GM12878 (cell line): ENCODE data around the gene PTPRN2. TPM values are rescaled to one million over a fixed set of nuclear protein-coding genes. Genes with fewer than 3 reads are reported as not detected.

Source experiments
- ATAC-seq: fragments of 200-7000 bp; cut with Tn5 transposase; 3 replicates; pipeline ENCODE4 v1.9.1; 2020; ENCODE audit warnings: mild to moderate bottlenecking, moderate library complexity
- BruUV-seq: library from RNA; stranded (reverse); fragments of 400-500 nt; replicated peaks from 2 replicates; lab custom pipeline; 2021; lab: Mats Ljungman, UMichigan
- CTCF ChIA-PET: fragments of 300-600 bp; sonication (Branson Sonifier 250); formaldehyde crosslinking; extraction: SDS; loops from one replicate; lab custom pipeline; 2021; ENCODE audit warnings: inconsistent platforms; lab: Yijun Ruan, JAX
- POLR2A ChIA-PET: fragments of 350-600 bp; formaldehyde crosslinking; extraction: SDS; loops from one replicate; lab custom pipeline; 2021; ENCODE audit warnings: inconsistent platforms; lab: Charles Lee
- RAD21 ChIA-PET: fragments of 300-600 bp; sonication (Branson Sonifier 250); formaldehyde crosslinking; loops from one replicate; lab custom pipeline; 2023; ENCODE audit warnings: antibody characterized with exemption; ENCODE audit not compliant: unreplicated experiment; lab: Charles Lee
- SMC1A ChIA-PET: fragments of 300-600 bp; sonication (Branson Sonifier 250); formaldehyde crosslinking; loops from one replicate; lab custom pipeline; 2023; ENCODE audit not compliant: unreplicated experiment, uncharacterized antibody; lab: Charles Lee
- DNase-seq: peaks from one replicate; pipeline ENCODE4 v3.0.0-alpha.2; 2011; ENCODE audit warnings: low read depth, low spot score
- FAIRE-seq: peaks from 3 replicates; lab custom pipeline; 2011; peaks lifted over from hg19 to GRCh38; lab: Jason Lieb, UNC
- H2AFZ ChIP-seq: 2 replicates; pipeline ENCODE4 v1.6.0; 2011; ENCODE audit warnings: low read depth, low read length, control low read depth; ENCODE audit not compliant: control insufficient read depth
- H3K27ac ChIP-seq: 2 replicates; pipeline ENCODE4 v1.5.1; 2011; ENCODE audit warnings: control low read depth; ENCODE audit not compliant: control insufficient read depth, insufficient read depth
- H3K27me3 ChIP-seq, 2 experiments: replicated peaks in 1 of 2; 2 replicates each; pipeline versions ENCODE4 v1.6.0 to v1.6.1; 2011; ENCODE audit warnings: low read length in 1 of 2; ENCODE audit not compliant: control insufficient read depth in 2 of 2, insufficient read depth in 2 of 2
- H3K36me3 ChIP-seq, 2 experiments: 2 replicates each; pipeline ENCODE4 v1.5.1; 2011; ENCODE audit warnings: low read length in 1 of 2; ENCODE audit not compliant: control insufficient read depth in 2 of 2, insufficient read depth in 2 of 2
- H3K4me1 ChIP-seq: 2 replicates; pipeline ENCODE4 v1.6.1; 2011; ENCODE audit warnings: mild to moderate bottlenecking, low read length, moderate library complexity, mixed read lengths; ENCODE audit not compliant: control insufficient read depth, insufficient read depth
- H3K4me2 ChIP-seq: 2 replicates; pipeline ENCODE4 v1.6.0; 2011; ENCODE audit warnings: control low read depth; ENCODE audit not compliant: control insufficient read depth, insufficient read depth
- H3K4me3 ChIP-seq: fragments of 200-600 bp; sonication (generic); 2 replicates; pipeline ENCODE4 v1.5.1; 2016
- H3K79me2 ChIP-seq: 2 replicates; pipeline ENCODE4 v1.6.0; 2011; ENCODE audit warnings: low read length; ENCODE audit not compliant: control insufficient read depth, insufficient read depth
- H3K9ac ChIP-seq: 2 replicates; pipeline ENCODE4 v1.8.0; 2011; ENCODE audit warnings: low read length, control low read depth, mixed read lengths; ENCODE audit not compliant: control insufficient read depth, insufficient read depth
- H3K9me3 ChIP-seq: replicated peaks from 3 replicates; pipeline ENCODE4 v1.5.1; 2011; ENCODE audit warnings: mild to moderate bottlenecking, low read length; ENCODE audit not compliant: control insufficient read depth, insufficient read depth
- H4K20me1 ChIP-seq: 2 replicates; pipeline ENCODE4 v1.6.0; 2011; ENCODE audit not compliant: control insufficient read depth, insufficient read depth
- BMI1 ChIP-seq: fragments of 450-650 bp; IDR thresholded peaks from 2 replicates; pipeline ENCODE4 v1.6.1; 2016; ENCODE audit warnings: mild to moderate bottlenecking, moderate library complexity, borderline replicate concordance
- CBX3 ChIP-seq: fragments of 200-600 bp; sonication (generic); IDR thresholded peaks from 2 replicates; pipeline ENCODE4 v1.6.1; 2016; ENCODE audit warnings: low read depth, borderline replicate concordance
- LARP7 ChIP-seq: fragments of 450-650 bp; IDR thresholded peaks from 2 replicates; pipeline ENCODE4 v1.6.1; 2017; ENCODE audit warnings: mild to moderate bottlenecking
- MXI1 ChIP-seq: fragments of 150-350 bp; IDR thresholded peaks from 2 replicates; pipeline ENCODE4 v1.6.1; 2011; ENCODE audit warnings: low read depth, mild to moderate bottlenecking, inconsistent platforms, low read length, improper control_type of control experiment
- NR2C1 ChIP-seq: fragments of 450-650 bp; IDR thresholded peaks from 2 replicates; pipeline ENCODE4 v1.6.1; 2017; ENCODE audit warnings: antibody characterized with exemption, mild to moderate bottlenecking, moderate library complexity
- PML ChIP-seq: IDR thresholded peaks from 2 replicates; pipeline ENCODE4 v1.6.1; 2012; ENCODE audit warnings: low read length, inconsistent platforms
- POU2F2 ChIP-seq: IDR thresholded peaks from 3 replicates; pipeline ENCODE4 v1.6.1; 2011; ENCODE audit warnings: low read depth, mild to moderate bottlenecking, low read length, borderline replicate concordance
- RB1 ChIP-seq: fragments of 450-650 bp; formaldehyde crosslinking; IDR thresholded peaks from 2 replicates; pipeline ENCODE4 v1.6.1; 2017; ENCODE audit warnings: mild to moderate bottlenecking, borderline replicate concordance
- RELA ChIP-seq: fragments of 450-650 bp; IDR thresholded peaks from 2 replicates; pipeline ENCODE4 v1.8.0; 2014; ENCODE audit warnings: borderline replicate concordance; ENCODE audit not compliant: partially characterized antibody
- SIN3A ChIP-seq: IDR thresholded peaks from 2 replicates; pipeline ENCODE4 v1.6.1; 2012; ENCODE audit warnings: low read depth, low read length, improper control_type of control experiment
- SUZ12 ChIP-seq: fragments of 200-600 bp; sonication (generic); IDR thresholded peaks from one replicate; pipeline ENCODE4 v1.6.1; 2018; ENCODE audit warnings: antibody characterized with exemption, mild to moderate bottlenecking; ENCODE audit not compliant: unreplicated experiment
- YY1 ChIP-seq: IDR thresholded peaks from 2 replicates; pipeline ENCODE4 v1.6.1; 2011; ENCODE audit warnings: low read depth, mild to moderate bottlenecking, low read length
- ZNF217 ChIP-seq: fragments of 450-650 bp; IDR thresholded peaks from 2 replicates; pipeline ENCODE4 v1.6.1; 2017; ENCODE audit warnings: antibody characterized with exemption, mild to moderate bottlenecking
- WGBS: methylation state at CpG from one replicate; pipeline ENCODE4 v1.1.6; 2016; ENCODE audit warnings: low lambda C conversion rate; ENCODE audit not compliant: insufficient replicate concordance, insufficient coverage; ENCODE audit errors: missing lambda C conversion rate; 5-methylcytosine and 5-hydroxymethylcytosine counted together
- in situ Hi-C: fragments of 300-500 bp; cut with MboI; formaldehyde crosslinking; loops from 9 replicates; pipeline ENCODE4 v1.14.3; 2018; ENCODE audit warnings: mixed read lengths
- intact Hi-C: fragments of 100-400 bp; cut with micrococcal nuclease; formaldehyde crosslinking; loops from one replicate; pipeline ENCODE4 v1.14.2; 2022; ENCODE audit not compliant: unreplicated experiment
- polyA plus RNA-seq, 11 experiments: library from polyadenylated mRNA; depleted of rRNA in 4 of 11; unstranded in 6 of 11; stranded (reverse) in 5 of 11; fragments of >200 nt; fragmentation: Nextera tagmentation in 4 of 11; fragmentation: Illumina TruSeq in 1 of 11; extraction: Ambion mirVana in 4 of 11; extraction: Trizol in 1 of 11; gene quantifications; 1 replicate in 1 of 11; 2 replicates in 10 of 11; pipeline versions ENCODE4 v1.2.1 to v1.2.3, GENCODE V29; 2011 to 2016; ENCODE audit warnings: inconsistent platforms in 2 of 11, missing spikeins in 2 of 11, low read depth in 1 of 11
- total RNA-seq, 4 experiments: library from RNA; depleted of rRNA in 3 of 4; stranded (reverse); fragments of >200 nt in 3 of 4; fragmentation: Illumina TruSeq in 1 of 4; extraction: Trizol in 1 of 4; gene quantifications; 2 replicates each; pipeline versions ENCODE4 v1.2.1 to v1.2.3, GENCODE V29; 2013 to 2021
- TF ChIP-seq, protein P1 (sequence below): fragments of 450-650 bp; IDR thresholded peaks from 2 replicates; pipeline ENCODE4 v1.6.1; 2016; ENCODE audit warnings: mild to moderate bottlenecking
- TF ChIP-seq, protein P2 (sequence below): fragments of 450-650 bp; conservative IDR thresholded peaks from 2 replicates; pipeline ENCODE4 v1.6.1; 2017; ENCODE audit warnings: mild to moderate bottlenecking, moderate library complexity
- TF ChIP-seq, protein P3 (sequence below): IDR thresholded peaks from 2 replicates; pipeline ENCODE4 v1.6.1; 2012; ENCODE audit warnings: low read depth, low read length, improper control_type of control experiment

Gene PTPRN2
- total and polyA plus RNA-seq, 10 of the 15 experiments (the other 5 are each of a cell fraction or from before 2014, with no cell fraction given) = 5.4 TPM; not detected in 9

DNA sequence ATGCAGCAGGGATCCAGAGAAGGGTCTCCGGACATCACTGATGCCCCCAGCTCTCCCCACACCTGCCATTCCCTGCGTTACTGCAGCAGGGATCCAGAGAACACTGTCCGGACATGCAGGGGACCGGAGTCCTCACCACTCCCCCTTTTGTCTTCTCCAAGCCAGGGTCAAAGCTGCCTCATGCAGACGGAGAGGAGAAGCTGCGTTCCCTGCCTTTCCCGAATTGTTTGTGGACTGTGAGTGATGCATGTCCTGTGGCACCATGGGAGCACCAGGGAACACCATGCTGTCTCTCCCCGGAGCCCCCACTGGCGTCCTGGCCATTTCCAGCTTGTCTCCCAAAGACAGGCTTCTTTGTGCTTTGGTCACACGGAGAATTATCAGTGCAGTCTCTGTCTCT is 599.7 kb downstream of the PTPRN2 start:
- in situ Hi-C loops = no loop called here
- ChIA-PET POLR2A (no interaction called here), RAD21 (no interaction called here), SMC1A (no interaction called here), CTCF (no interaction called here)
- no TSS peak for BruUV-seq
- H3K36me3 ChIP-seq = no peaks in the 10 kb centered on the region
- intact Hi-C loops = no loop called here
- H3K4me2 ChIP-seq = no peak overlapping the region
- H3K27ac ChIP-seq = no peak overlapping the region
- no peaks in the 10 kb centered on the region; the same call in 2 of the 3 replicates for H3K9me3 ChIP-seq
- H2AFZ ChIP-seq = no peak overlapping the region
- H3K9ac ChIP-seq = no peak overlapping the region
- WGBS = 35% methylated on average over 10 of the region's 10 CpGs
- DNase-seq = no peak
- H3K27me3 ChIP-seq = no peaks in the 10 kb centered on the region
- H4K20me1 ChIP-seq = no peaks in the 10 kb centered on the region
- no peak for ATAC-seq
- no peaks in the 10 kb centered on the region for H3K79me2 ChIP-seq
- TF ChIP-seq, protein P1, sequence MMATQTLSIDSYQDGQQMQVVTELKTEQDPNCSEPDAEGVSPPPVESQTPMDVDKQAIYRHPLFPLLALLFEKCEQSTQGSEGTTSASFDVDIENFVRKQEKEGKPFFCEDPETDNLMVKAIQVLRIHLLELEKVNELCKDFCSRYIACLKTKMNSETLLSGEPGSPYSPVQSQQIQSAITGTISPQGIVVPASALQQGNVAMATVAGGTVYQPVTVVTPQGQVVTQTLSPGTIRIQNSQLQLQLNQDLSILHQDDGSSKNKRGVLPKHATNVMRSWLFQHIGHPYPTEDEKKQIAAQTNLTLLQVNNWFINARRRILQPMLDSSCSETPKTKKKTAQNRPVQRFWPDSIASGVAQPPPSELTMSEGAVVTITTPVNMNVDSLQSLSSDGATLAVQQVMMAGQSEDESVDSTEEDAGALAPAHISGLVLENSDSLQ = no peak
- no peak for TF ChIP-seq MXI1
- TF ChIP-seq SIN3A = no peak
- TF ChIP-seq LARP7 = no peak
- no peak for TF ChIP-seq CBX3
- TF ChIP-seq RB1 = no peak
- TF ChIP-seq, all 136 proteins: peak for 0
- Histone ChIP-seq H3K4me1 (no peaks in the 10 kb centered on the region), H3K4me3 (no peak overlapping the region)
- no peak for FAIRE-seq

DNA sequence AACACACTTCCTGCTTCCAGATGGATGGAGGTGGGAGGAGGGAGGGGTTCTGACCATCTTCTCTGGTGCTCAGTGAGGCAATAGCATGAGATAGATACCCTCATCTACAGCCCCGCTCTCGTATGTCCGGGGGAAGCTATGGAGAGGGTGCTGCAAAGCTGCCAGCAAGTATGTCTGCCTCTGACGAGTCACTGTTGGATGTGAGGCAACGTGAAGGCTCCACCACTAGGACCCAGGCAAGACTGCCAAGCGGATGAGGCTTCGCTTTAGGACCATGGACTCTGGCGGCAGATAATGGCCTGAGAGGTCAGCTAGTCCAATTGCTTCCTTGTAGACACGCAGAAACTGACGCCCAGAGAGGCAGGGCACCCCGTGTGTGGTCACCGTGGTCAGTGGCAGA is 601.6 kb downstream of the PTPRN2 start:
- CTCF ChIA-PET = interaction anchor here (0.7 kb wide), 1 partner anchor 17 kb away, joined by 3 read pairs; no protein-coding TSS in a partner anchor
- Histone ChIP-seq H3K27ac (no peak overlapping the region), H3K4me2 (no peak overlapping the region), H3K9me3 (no peaks in the 10 kb centered on the region; the same call in 2 of the 3 replicates), H3K36me3 (no peaks in the 10 kb centered on the region), H4K20me1 (no peaks in the 10 kb centered on the region), H3K9ac (no peak overlapping the region), H3K4me1 (no peaks in the 10 kb centered on the region), H3K79me2 (no peaks in the 10 kb centered on the region), H2AFZ (no peak overlapping the region), H3K27me3 (no peaks in the 10 kb centered on the region), H3K4me3 (no peak overlapping the region)
- intact Hi-C loops = no loop called here
- BruUV-seq = no TSS peak
- in situ Hi-C loops = no loop called here
- FAIRE-seq = no peak
- SMC1A ChIA-PET = no interaction called here
- no peak for TF ChIP-seq YY1
- TF ChIP-seq RELA = no peak
- TF ChIP-seq NR2C1 = no peak
- TF ChIP-seq, protein P2, sequence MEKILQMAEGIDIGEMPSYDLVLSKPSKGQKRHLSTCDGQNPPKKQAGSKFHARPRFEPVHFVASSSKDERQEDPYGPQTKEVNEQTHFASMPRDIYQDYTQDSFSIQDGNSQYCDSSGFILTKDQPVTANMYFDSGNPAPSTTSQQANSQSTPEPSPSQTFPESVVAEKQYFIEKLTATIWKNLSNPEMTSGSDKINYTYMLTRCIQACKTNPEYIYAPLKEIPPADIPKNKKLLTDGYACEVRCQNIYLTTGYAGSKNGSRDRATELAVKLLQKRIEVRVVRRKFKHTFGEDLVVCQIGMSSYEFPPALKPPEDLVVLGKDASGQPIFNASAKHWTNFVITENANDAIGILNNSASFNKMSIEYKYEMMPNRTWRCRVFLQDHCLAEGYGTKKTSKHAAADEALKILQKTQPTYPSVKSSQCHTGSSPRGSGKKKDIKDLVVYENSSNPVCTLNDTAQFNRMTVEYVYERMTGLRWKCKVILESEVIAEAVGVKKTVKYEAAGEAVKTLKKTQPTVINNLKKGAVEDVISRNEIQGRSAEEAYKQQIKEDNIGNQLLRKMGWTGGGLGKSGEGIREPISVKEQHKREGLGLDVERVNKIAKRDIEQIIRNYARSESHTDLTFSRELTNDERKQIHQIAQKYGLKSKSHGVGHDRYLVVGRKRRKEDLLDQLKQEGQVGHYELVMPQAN = no peak
- TF ChIP-seq, protein P3, sequence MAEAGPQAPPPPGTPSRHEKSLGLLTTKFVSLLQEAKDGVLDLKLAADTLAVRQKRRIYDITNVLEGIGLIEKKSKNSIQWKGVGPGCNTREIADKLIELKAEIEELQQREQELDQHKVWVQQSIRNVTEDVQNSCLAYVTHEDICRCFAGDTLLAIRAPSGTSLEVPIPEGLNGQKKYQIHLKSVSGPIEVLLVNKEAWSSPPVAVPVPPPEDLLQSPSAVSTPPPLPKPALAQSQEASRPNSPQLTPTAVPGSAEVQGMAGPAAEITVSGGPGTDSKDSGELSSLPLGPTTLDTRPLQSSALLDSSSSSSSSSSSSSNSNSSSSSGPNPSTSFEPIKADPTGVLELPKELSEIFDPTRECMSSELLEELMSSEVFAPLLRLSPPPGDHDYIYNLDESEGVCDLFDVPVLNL = no peak
- TF ChIP-seq SUZ12 = no peak
- no peak for TF ChIP-seq BMI1
- no peak for TF ChIP-seq POU2F2
- no peak for TF ChIP-seq PML
- TF ChIP-seq ZNF217 = no peak
- DNase-seq = no peak
- POLR2A ChIA-PET = no interaction called here
- ATAC-seq = no peak
- WGBS = 39% methylated on average over 11 of the region's 12 CpGs
- RAD21 ChIA-PET = no interaction called here
